ENCODE data around the gene AP3B2. TPM values are rescaled to one million over a fixed set of nuclear protein-coding genes. Genes with fewer than 3 reads are reported as not detected.

Gene AP3B2
- total RNA-seq, 1 experiment from 2014 or later, result 0.07 TPM

DNA sequence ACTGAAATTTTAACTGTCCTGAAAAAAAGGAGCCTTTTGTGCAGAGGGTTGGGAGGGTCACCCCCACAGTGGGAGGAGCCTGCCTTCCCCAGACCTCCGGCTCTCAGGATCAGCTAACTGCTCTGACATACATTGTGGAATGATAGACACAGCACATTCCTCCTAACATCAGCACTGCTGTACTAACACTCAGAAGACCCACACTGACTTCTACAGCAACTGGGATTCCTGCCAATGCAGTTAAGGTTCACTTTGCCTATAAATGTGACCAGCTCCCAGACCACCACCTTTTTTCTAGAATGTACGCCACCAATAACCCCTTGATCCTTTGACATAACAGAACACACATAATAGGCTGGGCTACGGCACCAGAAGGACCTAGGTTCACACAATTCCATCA is 65.7 kb downstream of the AP3B2 start (continued):
- TF ChIP-seq, protein P1, sequence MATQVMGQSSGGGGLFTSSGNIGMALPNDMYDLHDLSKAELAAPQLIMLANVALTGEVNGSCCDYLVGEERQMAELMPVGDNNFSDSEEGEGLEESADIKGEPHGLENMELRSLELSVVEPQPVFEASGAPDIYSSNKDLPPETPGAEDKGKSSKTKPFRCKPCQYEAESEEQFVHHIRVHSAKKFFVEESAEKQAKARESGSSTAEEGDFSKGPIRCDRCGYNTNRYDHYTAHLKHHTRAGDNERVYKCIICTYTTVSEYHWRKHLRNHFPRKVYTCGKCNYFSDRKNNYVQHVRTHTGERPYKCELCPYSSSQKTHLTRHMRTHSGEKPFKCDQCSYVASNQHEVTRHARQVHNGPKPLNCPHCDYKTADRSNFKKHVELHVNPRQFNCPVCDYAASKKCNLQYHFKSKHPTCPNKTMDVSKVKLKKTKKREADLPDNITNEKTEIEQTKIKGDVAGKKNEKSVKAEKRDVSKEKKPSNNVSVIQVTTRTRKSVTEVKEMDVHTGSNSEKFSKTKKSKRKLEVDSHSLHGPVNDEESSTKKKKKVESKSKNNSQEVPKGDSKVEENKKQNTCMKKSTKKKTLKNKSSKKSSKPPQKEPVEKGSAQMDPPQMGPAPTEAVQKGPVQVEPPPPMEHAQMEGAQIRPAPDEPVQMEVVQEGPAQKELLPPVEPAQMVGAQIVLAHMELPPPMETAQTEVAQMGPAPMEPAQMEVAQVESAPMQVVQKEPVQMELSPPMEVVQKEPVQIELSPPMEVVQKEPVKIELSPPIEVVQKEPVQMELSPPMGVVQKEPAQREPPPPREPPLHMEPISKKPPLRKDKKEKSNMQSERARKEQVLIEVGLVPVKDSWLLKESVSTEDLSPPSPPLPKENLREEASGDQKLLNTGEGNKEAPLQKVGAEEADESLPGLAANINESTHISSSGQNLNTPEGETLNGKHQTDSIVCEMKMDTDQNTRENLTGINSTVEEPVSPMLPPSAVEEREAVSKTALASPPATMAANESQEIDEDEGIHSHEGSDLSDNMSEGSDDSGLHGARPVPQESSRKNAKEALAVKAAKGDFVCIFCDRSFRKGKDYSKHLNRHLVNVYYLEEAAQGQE (IDR thresholded peaks at IDR 0.05; ENCODE audit: low read depth), result no peak
- TF ChIP-seq ELF1 (IDR thresholded peaks at IDR 0.05; ENCODE audit: borderline replicate concordance, low read depth) (no peak), FOSL1 (IDR thresholded peaks at IDR 0.05; ENCODE audit: low read depth) (no peak), POLR2A (IDR thresholded peaks at IDR 0.05; ENCODE audit: borderline replicate concordance, extremely low read depth, insufficient read depth, insufficient read length) (no peak)

DNA sequence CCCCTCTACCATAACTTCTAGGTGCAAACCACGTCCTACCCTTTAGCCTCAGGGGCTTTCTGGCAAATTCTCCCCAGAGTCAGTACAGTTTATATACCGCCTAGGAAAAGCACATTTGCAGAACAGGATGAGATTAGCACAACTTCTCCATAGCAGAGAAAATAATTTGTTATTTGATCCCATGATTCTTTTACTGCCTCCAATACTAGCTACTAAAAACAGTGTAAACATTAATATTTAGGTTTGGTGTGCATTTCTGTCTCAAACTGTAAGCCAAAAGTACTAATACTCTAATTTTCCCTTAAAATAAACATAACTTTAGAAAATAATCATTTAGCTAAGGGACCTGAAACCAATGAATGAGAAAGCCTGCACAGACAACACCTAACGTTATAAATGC is 67.0 kb downstream of the AP3B2 start:
- ChIA-PET POLR2A (no interaction called here), RAD21 (ENCODE audit: low non-redundant PET in 1 of 2, low total read pairs in 2 of 2, uncharacterized antibody in 2 of 2, unreplicated experiment in 2 of 2) (no interaction called here), CTCF (no interaction called here)
- intact Hi-C loops (cut with micrococcal nuclease), result no loop called here
- Histone ChIP-seq H3K27me3 (ENCODE audit: insufficient read depth, low read length) (peaks cover 55% of the 10 kb centered on the region), H3K79me2 (ENCODE audit: insufficient read depth, low read length) (no peaks in the 10 kb centered on the region), H3K9me2 (ENCODE audit: insufficient read depth) (no peaks in the 10 kb centered on the region), H3K4me1 (ENCODE audit: control insufficient read depth in 1 of 2, insufficient read depth in 2 of 2, low read length in 2 of 2) (0 out of 4 replicates have a peak, but pooled peaks cover 0 to 7% of the 10 kb centered on the region in 2 experiments), H3K36me3 (ENCODE audit: control insufficient read depth in 1 of 2, insufficient read depth in 2 of 2, low read length in 2 of 2) (no peaks in the 10 kb centered on the region), H4K20me1 (ENCODE audit: insufficient read depth) (no peaks in the 10 kb centered on the region), H3K4me3 (replicated peaks in 1 of 2; ENCODE audit: low read depth in 1 of 2, low read length in 2 of 2) (no peak overlapping the region), H3K9ac (ENCODE audit: low read length) (no peak overlapping the region), H2AFZ (ENCODE audit: low read depth, low read length, poor library complexity, severe bottlenecking) (no peak overlapping the region), H3K4me2 (ENCODE audit: low read length) (no peak overlapping the region), H3K27ac (ENCODE audit: low read depth, low read length) (no peak overlapping the region), H3K9me3 (ENCODE audit: control insufficient read depth in 1 of 2, insufficient read depth in 1 of 2, low read depth in 1 of 2, low read length in 2 of 2) (no peaks in the 10 kb centered on the region)
- no TSS peak for BruUV-seq (replicated peaks)
- DNase-seq (ENCODE audit: low read depth, low spot score) (no peak), ATAC-seq (no peak)
- TF ChIP-seq, protein P2, sequence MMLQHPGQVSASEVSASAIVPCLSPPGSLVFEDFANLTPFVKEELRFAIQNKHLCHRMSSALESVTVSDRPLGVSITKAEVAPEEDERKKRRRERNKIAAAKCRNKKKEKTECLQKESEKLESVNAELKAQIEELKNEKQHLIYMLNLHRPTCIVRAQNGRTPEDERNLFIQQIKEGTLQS (IDR thresholded peaks at IDR 0.05), result no peak
- TF ChIP-seq YY1 (IDR thresholded peaks at IDR 0.05; ENCODE audit: extremely low read depth, insufficient replicate concordance, low read depth, low read length) (no peak), SRF (IDR thresholded peaks at IDR 0.05; ENCODE audit: low read depth) (no peak), EGR1 (IDR thresholded peaks at IDR 0.05; ENCODE audit: low read depth) (no peak), ZFX (IDR thresholded peaks at IDR 0.05) (no peak), POLR2A (IDR thresholded peaks at IDR 0.05; ENCODE audit: borderline replicate concordance, extremely low read depth, insufficient read depth, insufficient read length) (no peak), EZH2 (IDR thresholded peaks at IDR 0.05) (no peak), RAD21 (IDR thresholded peaks at IDR 0.05; ENCODE audit: low read depth) (no peak), ZNF274 (IDR thresholded peaks at IDR 0.05; ENCODE audit: low read depth, low read length) (no peak), ELF1 (IDR thresholded peaks at IDR 0.05; ENCODE audit: borderline replicate concordance, low read depth) (no peak), TCF7L2 (IDR thresholded peaks at IDR 0.05; ENCODE audit: borderline replicate concordance, extremely low read depth, insufficient read depth, insufficient read length) (no peak), FOSL1 (IDR thresholded peaks at IDR 0.05; ENCODE audit: low read depth) (no peak), SP1 (IDR thresholded peaks at IDR 0.05; ENCODE audit: low read depth) (no peak)
- TF ChIP-seq, protein P1 (IDR thresholded peaks at IDR 0.05; ENCODE audit: low read depth), result no peak
- TF ChIP-seq, protein P3, sequence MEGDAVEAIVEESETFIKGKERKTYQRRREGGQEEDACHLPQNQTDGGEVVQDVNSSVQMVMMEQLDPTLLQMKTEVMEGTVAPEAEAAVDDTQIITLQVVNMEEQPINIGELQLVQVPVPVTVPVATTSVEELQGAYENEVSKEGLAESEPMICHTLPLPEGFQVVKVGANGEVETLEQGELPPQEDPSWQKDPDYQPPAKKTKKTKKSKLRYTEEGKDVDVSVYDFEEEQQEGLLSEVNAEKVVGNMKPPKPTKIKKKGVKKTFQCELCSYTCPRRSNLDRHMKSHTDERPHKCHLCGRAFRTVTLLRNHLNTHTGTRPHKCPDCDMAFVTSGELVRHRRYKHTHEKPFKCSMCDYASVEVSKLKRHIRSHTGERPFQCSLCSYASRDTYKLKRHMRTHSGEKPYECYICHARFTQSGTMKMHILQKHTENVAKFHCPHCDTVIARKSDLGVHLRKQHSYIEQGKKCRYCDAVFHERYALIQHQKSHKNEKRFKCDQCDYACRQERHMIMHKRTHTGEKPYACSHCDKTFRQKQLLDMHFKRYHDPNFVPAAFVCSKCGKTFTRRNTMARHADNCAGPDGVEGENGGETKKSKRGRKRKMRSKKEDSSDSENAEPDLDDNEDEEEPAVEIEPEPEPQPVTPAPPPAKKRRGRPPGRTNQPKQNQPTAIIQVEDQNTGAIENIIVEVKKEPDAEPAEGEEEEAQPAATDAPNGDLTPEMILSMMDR (IDR thresholded peaks at IDR 0.05 in 2 of 3, conservative IDR thresholded peaks at IDR 0.05 in 1 of 3; ENCODE audit: borderline replicate concordance in 1 of 3, insufficient read depth in 1 of 3, low read depth in 2 of 3, low read length in 2 of 3), result no peak
- TF ChIP-seq, protein P4, sequence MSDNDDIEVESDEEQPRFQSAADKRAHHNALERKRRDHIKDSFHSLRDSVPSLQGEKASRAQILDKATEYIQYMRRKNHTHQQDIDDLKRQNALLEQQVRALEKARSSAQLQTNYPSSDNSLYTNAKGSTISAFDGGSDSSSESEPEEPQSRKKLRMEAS (IDR thresholded peaks at IDR 0.05), result no peak

All from HCT116 (cell line).